IPS DF 6.9 (cell line): ENCODE results near the gene SS18.

Source experiments
- DNase-seq: peaks from one replicate; pipeline ENCODE4 v3.0.0-alpha.2; 2013; ENCODE audit warnings: low read depth, low spot score
- H3K27ac ChIP-seq: one replicate; pipeline ENCODE4 v1.5.1; 2013; ENCODE audit warnings: low read length, control low read depth
- H3K27me3 ChIP-seq: 2 replicates; pipeline ENCODE4 v1.6.1; 2013; ENCODE audit warnings: mild to moderate bottlenecking, low read length; ENCODE audit not compliant: control insufficient read depth, insufficient read depth
- H3K36me3 ChIP-seq: 2 replicates; pipeline ENCODE4 v1.6.1; 2013; ENCODE audit warnings: low read length; ENCODE audit not compliant: control insufficient read depth, insufficient read depth
- H3K4me1 ChIP-seq: 2 replicates; pipeline ENCODE4 v1.6.1; 2013; ENCODE audit warnings: low read length; ENCODE audit not compliant: control insufficient read depth, insufficient read depth
- H3K4me3 ChIP-seq: 2 replicates; pipeline ENCODE4 v1.5.1; 2013; ENCODE audit warnings: mild to moderate bottlenecking, low read length
- H3K9me3 ChIP-seq: 2 replicates; pipeline ENCODE4 v1.6.1; 2013; ENCODE audit warnings: low read length, inconsistent platforms; ENCODE audit not compliant: control insufficient read depth, insufficient read depth
- WGBS: extraction: QIAGEN DNeasy Blood & Tissue Kit; methylation state at CpG from one replicate; pipeline ENCODE4 v1.1.7; 2013; ENCODE audit warnings: mixed read lengths, missing lambda C conversion rate; ENCODE audit not compliant: insufficient read length, insufficient coverage; 5-methylcytosine and 5-hydroxymethylcytosine counted together

SS18 gene

GRCh38 chr18:26074246-26074645 lies 16.2 kb downstream of the SS18 start:
- Histone ChIP-seq H3K27ac (no peak overlapping the region), H3K36me3 (no peaks in the 10 kb centered on the region), H3K27me3 (no peaks in the 10 kb centered on the region), H3K4me3 (no peak overlapping the region), H3K9me3 (no peaks in the 10 kb centered on the region), H3K4me1 (no peaks in the 10 kb centered on the region)
- DNase-seq, result no peak
- no CpG with 5 or more reads among the region's 2 CpGs for WGBS

GRCh38 chr18:26073758-26074157 lies 16.7 kb downstream of the SS18 start:
- no peaks in the 10 kb centered on the region for H3K36me3 ChIP-seq
- no peaks in the 10 kb centered on the region for H3K9me3 ChIP-seq
- no peak overlapping the region for H3K4me3 ChIP-seq
- H3K27ac ChIP-seq, result no peak overlapping the region
- DNase-seq, result no peak
- H3K27me3 ChIP-seq, result no peaks in the 10 kb centered on the region
- WGBS, result no CpG with 5 or more reads among the region's 2 CpGs
- no peaks in the 10 kb centered on the region for H3K4me1 ChIP-seq

- Histone ChIP-seq H3K27me3 (no peaks in the 10 kb centered on the region), H3K27ac (no peak overlapping the region), H3K4me3 (no peak overlapping the region), H3K4me1 (no peaks in the 10 kb centered on the region), H3K9me3 (no peaks in the 10 kb centered on the region), H3K36me3 (no peaks in the 10 kb centered on the region; the same call in 1 of the 2 replicates)
- no peak for DNase-seq
- no CpG with 5 or more reads among the region's 2 CpGs for WGBS
These were observed 18.7 kb downstream of the SS18 start for GRCh38 chr18:26071725-26072124.

- Histone ChIP-seq H3K27me3 (no peaks in the 10 kb centered on the region), H3K27ac (no peak overlapping the region), H3K4me3 (no peak overlapping the region), H3K9me3 (no peaks in the 10 kb centered on the region), H3K4me1 (no peaks in the 10 kb centered on the region), H3K36me3 (peaks cover 2% of the 10 kb centered on the region; the same call in 1 of the 2 replicates)
- no peak for DNase-seq
These were observed 19.4 kb downstream of the SS18 start for GRCh38 chr18:26071020-26071419.

DNA sequence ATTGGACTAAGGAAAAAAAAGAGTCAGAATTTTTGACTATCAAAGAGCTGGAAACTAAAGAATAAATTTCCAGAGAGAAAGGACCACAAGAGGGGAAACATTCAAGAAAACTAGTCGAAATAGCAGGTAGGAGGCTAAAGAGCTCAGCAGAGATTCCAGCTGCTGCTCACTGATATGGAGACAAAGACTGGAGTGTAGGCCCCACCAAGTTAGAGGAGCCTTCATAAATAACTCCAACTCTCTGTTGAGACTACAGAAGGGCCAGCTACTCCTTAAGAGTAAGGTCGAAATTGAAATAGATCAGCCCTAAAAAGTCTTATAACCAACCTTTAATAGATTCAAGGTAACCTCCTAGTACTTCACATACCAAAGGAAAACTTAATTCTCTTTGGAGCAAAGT lies 31.1 kb downstream of the SS18 start:
- Histone ChIP-seq H3K27me3 (no peaks in the 10 kb centered on the region), H3K27ac (no peak overlapping the region), H3K4me1 (no peaks in the 10 kb centered on the region), H3K36me3 (no peaks in the 10 kb centered on the region; the same call in 1 of the 2 replicates), H3K9me3 (no peaks in the 10 kb centered on the region), H3K4me3 (no peak overlapping the region)
- WGBS, result no CpG with 5 or more reads among the region's 2 CpGs
- no peak for DNase-seq

DNA sequence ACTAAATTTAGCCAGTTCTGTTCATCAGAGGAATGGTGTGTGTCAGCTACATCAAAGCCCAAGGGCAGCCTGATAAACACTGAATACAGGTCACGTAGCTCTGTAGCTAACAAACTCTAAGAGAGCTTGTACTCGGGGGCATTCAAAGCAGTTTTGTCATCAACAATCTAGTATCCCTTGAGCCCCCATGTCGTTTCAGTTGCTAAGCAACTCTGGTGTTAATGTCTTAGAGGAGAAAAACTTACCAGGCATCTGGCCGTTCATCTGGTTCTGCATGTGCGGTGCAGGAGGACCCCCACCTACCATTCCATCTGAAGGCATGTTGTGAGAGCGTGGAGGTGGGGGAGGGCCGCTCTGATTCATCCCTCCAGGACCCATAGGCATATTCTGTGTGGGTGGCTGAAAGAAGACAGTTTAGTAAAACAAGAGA lies 33.1 kb downstream of the SS18 start:
- Histone ChIP-seq H3K27ac (no peak overlapping the region), H3K9me3 (no peaks in the 10 kb centered on the region), H3K4me3 (no peak overlapping the region), H3K27me3 (no peaks in the 10 kb centered on the region), H3K4me1 (no peaks in the 10 kb centered on the region), H3K36me3 (peaks cover 3% of the 10 kb centered on the region; the same call in 1 of the 2 replicates)
- DNase-seq, result no peak
- WGBS, result no CpG with 5 or more reads among the region's 7 CpGs

GRCh38 chr18:26056291-26056690 lies 34.1 kb downstream of the SS18 start:
- H3K27me3 ChIP-seq, result no peaks in the 10 kb centered on the region
- no peak overlapping the region for H3K4me3 ChIP-seq
- no peak for DNase-seq
- peaks cover 3% of the 10 kb centered on the region; the same call in 1 of the 2 replicates for H3K36me3 ChIP-seq
- no peaks in the 10 kb centered on the region for H3K9me3 ChIP-seq
- H3K27ac ChIP-seq, result no peak overlapping the region
- no CpG with 5 or more reads among the region's 1 CpG for WGBS
- no peaks in the 10 kb centered on the region for H3K4me1 ChIP-seq

- H3K27me3 ChIP-seq, result no peaks in the 10 kb centered on the region
- DNase-seq, result no peak
- H3K4me3 ChIP-seq, result no peak overlapping the region
- no peaks in the 10 kb centered on the region for H3K4me1 ChIP-seq
- H3K36me3 ChIP-seq, result peaks cover 3% of the 10 kb centered on the region; the same call in 1 of the 2 replicates
- H3K27ac ChIP-seq, result no peak overlapping the region
- no peaks in the 10 kb centered on the region for H3K9me3 ChIP-seq
These were observed 37.9 kb downstream of the SS18 start for GRCh38 chr18:26052505-26052904.

GRCh38 chr18:26051843-26052242 lies 38.6 kb downstream of the SS18 start:
- Histone ChIP-seq H3K9me3 (no peaks in the 10 kb centered on the region), H3K4me1 (no peaks in the 10 kb centered on the region), H3K4me3 (no peak overlapping the region), H3K36me3 (peaks cover 3% of the 10 kb centered on the region; the same call in 1 of the 2 replicates), H3K27me3 (no peaks in the 10 kb centered on the region), H3K27ac (no peak overlapping the region)
- WGBS, result no CpG with 5 or more reads among the region's 1 CpG
- no peak for DNase-seq

DNA sequence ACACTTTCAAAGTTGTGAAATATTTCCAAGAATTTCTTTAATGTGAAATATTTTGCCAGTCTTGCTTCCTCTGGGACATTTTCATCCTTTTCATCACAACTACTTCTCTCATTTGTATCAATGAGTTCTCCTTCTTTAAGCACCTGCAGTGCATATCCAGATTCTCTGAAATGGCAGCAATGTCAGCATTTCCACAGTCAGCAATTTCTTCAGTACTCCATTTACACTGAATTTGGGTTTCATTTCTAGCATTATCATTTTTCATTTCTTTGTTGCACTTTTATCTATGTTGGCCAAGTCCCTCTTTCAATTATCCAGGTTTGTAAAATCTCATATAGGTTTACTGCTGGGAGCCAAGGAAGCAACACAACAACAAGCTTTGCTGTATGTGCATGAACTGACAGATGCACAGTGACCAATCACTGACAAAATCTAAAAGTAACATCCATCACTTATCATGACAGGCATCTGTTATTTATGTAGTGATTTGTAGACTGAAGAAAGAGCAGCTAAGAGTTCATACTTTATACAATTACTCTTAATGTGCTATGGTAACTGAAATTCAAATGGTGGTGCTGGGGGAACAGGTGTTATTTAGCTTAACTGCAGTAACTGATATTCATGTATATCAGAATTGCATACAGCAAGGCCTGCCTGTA lies 43.9 kb downstream of the SS18 start:
- DNase-seq, result no peak
- Histone ChIP-seq H3K4me1 (no peaks in the 10 kb centered on the region), H3K4me3 (no peak overlapping the region), H3K27ac (no peak overlapping the region), H3K36me3 (no peaks in the 10 kb centered on the region; the same call in 1 of the 2 replicates), H3K27me3 (no peaks in the 10 kb centered on the region), H3K9me3 (no peaks in the 10 kb centered on the region)

DNA sequence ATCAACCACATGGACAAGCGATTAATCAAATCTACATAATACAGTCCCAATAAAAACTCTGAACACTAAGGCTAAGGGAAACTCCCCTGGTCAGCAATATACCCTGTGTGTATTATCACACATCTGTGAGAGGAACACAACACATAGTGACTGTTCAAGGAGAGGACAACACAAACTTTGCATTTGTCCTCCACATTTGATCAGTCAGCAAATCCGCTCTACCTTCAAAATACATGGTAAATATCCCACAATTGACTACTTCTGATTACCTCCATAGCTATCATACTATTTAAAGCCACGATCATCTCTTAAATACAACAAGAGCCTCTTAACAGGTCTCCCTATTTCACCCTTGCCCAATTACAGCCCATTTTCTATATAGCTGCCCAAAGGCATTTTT lies 45.6 kb downstream of the SS18 start:
- Histone ChIP-seq H3K4me1 (no peaks in the 10 kb centered on the region), H3K9me3 (no peaks in the 10 kb centered on the region), H3K27ac (no peak overlapping the region), H3K4me3 (no peak overlapping the region), H3K36me3 (no peaks in the 10 kb centered on the region), H3K27me3 (no peaks in the 10 kb centered on the region)
- DNase-seq, result no peak
- WGBS, result no CpG with 5 or more reads among the region's 3 CpGs
